ENCODE measurements around the gene ENTREP1. TPM values are rescaled to one million over a fixed set of nuclear protein-coding genes. Genes with fewer than 3 reads are reported as not detected.

The ENTREP1 gene
- total RNA-seq, 1 experiment from 2014 or later, result not detected

DNA sequence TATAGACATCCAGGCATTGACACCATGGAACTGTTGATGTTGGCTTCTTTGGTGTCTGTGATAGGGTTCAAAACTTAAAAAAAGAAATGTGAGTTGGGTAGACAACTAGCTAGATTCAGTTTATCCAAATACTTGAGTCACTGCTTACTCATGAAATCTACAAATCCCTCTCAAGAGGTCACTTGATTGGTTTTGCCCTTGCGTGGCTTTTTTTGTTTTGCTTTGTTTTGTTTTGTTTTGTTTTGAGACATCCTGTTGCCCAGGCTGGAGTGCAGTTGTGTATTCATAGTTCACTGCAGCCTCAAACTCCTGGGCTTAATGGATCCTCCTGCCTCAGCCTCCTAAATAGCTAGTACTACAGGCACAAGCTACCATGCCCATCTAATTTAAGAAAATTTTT is 10.5 kb upstream of the ENTREP1 start:
- Histone ChIP-seq H3K27me3 (ENCODE audit: low read length) (no peaks in the 10 kb centered on the region), H3K27ac (ENCODE audit: low read length) (no peak overlapping the region), H2AFZ (ENCODE audit: low read length) (no peak overlapping the region), H4K20me1 (ENCODE audit: insufficient read depth, low read depth, low read length) (no peaks in the 10 kb centered on the region), H3K4me1 (ENCODE audit: low read length) (no peaks in the 10 kb centered on the region), H3K9me3 (ENCODE audit: low read length) (peaks cover 11% of the 10 kb centered on the region; the same call in 1 of the 2 replicates), H3K9me2 (replicated peaks; ENCODE audit: insufficient read depth, low read length) (no peaks in the 10 kb centered on the region), H3K9ac (ENCODE audit: low read length) (no peak overlapping the region), H3K4me3 (ENCODE audit: low read length) (no peak overlapping the region), H3K4me2 (ENCODE audit: low read depth, low read length, poor library complexity, severe bottlenecking) (no peak overlapping the region), H3K79me2 (ENCODE audit: low read length) (no peaks in the 10 kb centered on the region), H3K36me3 (ENCODE audit: insufficient read depth, low read length) (no peaks in the 10 kb centered on the region)
- DNase-seq, result no peak

GRCh38 chr9:69317081-69317480 is 7.9 kb upstream of the ENTREP1 start:
- no peak for DNase-seq
- H3K9me3 ChIP-seq (ENCODE audit: low read length), result peaks cover 11% of the 10 kb centered on the region; the same call in 1 of the 2 replicates
- no peaks in the 10 kb centered on the region for H3K36me3 ChIP-seq (ENCODE audit: insufficient read depth, low read length)
- no peaks in the 10 kb centered on the region for H3K79me2 ChIP-seq (ENCODE audit: low read length)
- H4K20me1 ChIP-seq (ENCODE audit: insufficient read depth, low read depth, low read length), result no peaks in the 10 kb centered on the region
- no peak overlapping the region for H3K27ac ChIP-seq (ENCODE audit: low read length)
- no peak overlapping the region for H3K9ac ChIP-seq (ENCODE audit: low read length)
- H3K9me2 ChIP-seq (replicated peaks; ENCODE audit: insufficient read depth, low read length), result no peaks in the 10 kb centered on the region
- H3K4me3 ChIP-seq (ENCODE audit: low read length), result no peak overlapping the region
- no peaks in the 10 kb centered on the region for H3K4me1 ChIP-seq (ENCODE audit: low read length)
- no peak overlapping the region for H2AFZ ChIP-seq (ENCODE audit: low read length)
- no peak overlapping the region for H3K4me2 ChIP-seq (ENCODE audit: low read depth, low read length, poor library complexity, severe bottlenecking)
- no peaks in the 10 kb centered on the region for H3K27me3 ChIP-seq (ENCODE audit: low read length)

DNA sequence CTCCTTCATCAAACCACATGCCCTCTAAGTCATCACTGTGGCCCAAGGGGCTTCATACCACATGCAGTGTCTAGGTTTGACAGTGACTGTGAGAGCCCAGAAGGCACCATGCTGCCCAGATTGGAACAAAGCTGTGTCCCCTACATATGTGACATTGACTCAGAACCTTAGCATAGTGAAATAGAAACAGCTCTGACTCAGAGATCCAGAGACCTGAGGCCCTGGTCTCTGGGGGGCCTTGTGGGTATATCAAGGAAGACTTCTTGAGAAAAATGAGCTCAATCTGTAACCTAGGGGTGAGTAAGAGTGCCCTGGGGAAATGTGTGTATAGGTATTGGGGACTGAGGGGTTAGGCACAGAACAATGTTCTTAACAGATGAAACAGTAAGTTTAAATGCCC is 7.1 kb upstream of the ENTREP1 start:
- no peaks in the 10 kb centered on the region for H3K4me1 ChIP-seq (ENCODE audit: low read length)
- no peaks in the 10 kb centered on the region for H3K27me3 ChIP-seq (ENCODE audit: low read length)
- no peak overlapping the region for H3K27ac ChIP-seq (ENCODE audit: low read length)
- H3K9me3 ChIP-seq (ENCODE audit: low read length), result peaks cover 6% of the 10 kb centered on the region; the same call in 1 of the 2 replicates
- no peaks in the 10 kb centered on the region for H3K79me2 ChIP-seq (ENCODE audit: low read length)
- no peaks in the 10 kb centered on the region for H3K36me3 ChIP-seq (ENCODE audit: insufficient read depth, low read length)
- H4K20me1 ChIP-seq (ENCODE audit: insufficient read depth, low read depth, low read length), result no peaks in the 10 kb centered on the region
- H3K9ac ChIP-seq (ENCODE audit: low read length), result no peak overlapping the region
- H3K4me2 ChIP-seq (ENCODE audit: low read depth, low read length, poor library complexity, severe bottlenecking), result no peak overlapping the region
- no peak overlapping the region for H3K4me3 ChIP-seq (ENCODE audit: low read length)
- H2AFZ ChIP-seq (ENCODE audit: low read length), result no peak overlapping the region
- no peaks in the 10 kb centered on the region for H3K9me2 ChIP-seq (replicated peaks; ENCODE audit: insufficient read depth, low read length)
- DNase-seq, result no peak

- no peaks in the 10 kb centered on the region for H3K79me2 ChIP-seq (ENCODE audit: low read length)
- no peaks in the 10 kb centered on the region for H3K36me3 ChIP-seq (ENCODE audit: insufficient read depth, low read length)
- H4K20me1 ChIP-seq (ENCODE audit: insufficient read depth, low read depth, low read length), result no peaks in the 10 kb centered on the region
- no peak overlapping the region for H3K27ac ChIP-seq (ENCODE audit: low read length)
- no peak overlapping the region for H3K4me2 ChIP-seq (ENCODE audit: low read depth, low read length, poor library complexity, severe bottlenecking)
- H3K27me3 ChIP-seq (ENCODE audit: low read length), result no peaks in the 10 kb centered on the region
- H2AFZ ChIP-seq (ENCODE audit: low read length), result no peak overlapping the region
- no peaks in the 10 kb centered on the region for H3K4me1 ChIP-seq (ENCODE audit: low read length)
- no peak overlapping the region for H3K4me3 ChIP-seq (ENCODE audit: low read length)
- H3K9ac ChIP-seq (ENCODE audit: low read length), result no peak overlapping the region
- DNase-seq, result no peak
- no peaks in the 10 kb centered on the region for H3K9me3 ChIP-seq (ENCODE audit: low read length)
- H3K9me2 ChIP-seq (replicated peaks; ENCODE audit: insufficient read depth, low read length), result no peaks in the 10 kb centered on the region
Measured at GRCh38 chr9:69319324-69320025, 5.5 kb upstream of the ENTREP1 start.

GRCh38 chr9:69322256-69322655 is 2.8 kb upstream of the ENTREP1 start:
- Histone ChIP-seq H3K9me3 (ENCODE audit: low read length) (no peaks in the 10 kb centered on the region), H3K9ac (ENCODE audit: low read length) (no peak overlapping the region)

DNA sequence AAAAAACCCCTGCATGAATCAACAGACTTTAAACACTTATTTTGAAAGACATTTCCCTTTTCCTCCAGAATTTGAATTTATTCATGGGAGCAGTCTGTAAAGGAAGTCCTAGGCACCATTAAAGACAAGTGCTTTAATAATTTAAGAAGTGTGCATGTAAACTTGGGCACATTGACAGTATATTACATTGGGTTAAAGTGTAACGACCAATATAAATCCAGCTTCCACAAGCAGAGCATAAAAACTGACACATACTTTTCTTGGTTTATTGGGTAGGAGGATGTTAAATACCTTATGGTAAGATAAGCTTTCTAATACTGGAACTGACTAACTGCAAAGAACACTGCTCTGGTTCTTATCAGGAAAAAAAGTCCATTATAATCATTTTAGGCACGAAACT is 1.2 kb upstream of the ENTREP1 start:
- DNase-seq, result no peak
- Histone ChIP-seq H4K20me1 (ENCODE audit: insufficient read depth, low read depth, low read length) (no peaks in the 10 kb centered on the region), H3K36me3 (ENCODE audit: insufficient read depth, low read length) (no peaks in the 10 kb centered on the region), H3K27me3 (ENCODE audit: low read length) (no peaks in the 10 kb centered on the region), H2AFZ (ENCODE audit: low read length) (no peak overlapping the region), H3K9ac (ENCODE audit: low read length) (no peak overlapping the region), H3K4me1 (ENCODE audit: low read length) (no peaks in the 10 kb centered on the region), H3K27ac (ENCODE audit: low read length) (no peak overlapping the region), H3K4me2 (ENCODE audit: low read depth, low read length, poor library complexity, severe bottlenecking) (no peak overlapping the region), H3K79me2 (ENCODE audit: low read length) (no peaks in the 10 kb centered on the region), H3K9me3 (ENCODE audit: low read length) (no peaks in the 10 kb centered on the region), H3K9me2 (replicated peaks; ENCODE audit: insufficient read depth, low read length) (no peaks in the 10 kb centered on the region), H3K4me3 (ENCODE audit: low read length) (no peak overlapping the region)

More at GRCh38 chr9:69322256-69322655, 2.8 kb upstream of the ENTREP1 start:
- Histone ChIP-seq H3K27me3 (ENCODE audit: low read length) (no peaks in the 10 kb centered on the region), H3K27ac (ENCODE audit: low read length) (no peak overlapping the region), H4K20me1 (ENCODE audit: insufficient read depth, low read depth, low read length) (no peaks in the 10 kb centered on the region), H3K4me1 (ENCODE audit: low read length) (no peaks in the 10 kb centered on the region), H3K4me2 (ENCODE audit: low read depth, low read length, poor library complexity, severe bottlenecking) (no peak overlapping the region), H3K79me2 (ENCODE audit: low read length) (no peaks in the 10 kb centered on the region), H2AFZ (ENCODE audit: low read length) (no peak overlapping the region), H3K4me3 (ENCODE audit: low read length) (no peak overlapping the region), H3K36me3 (ENCODE audit: insufficient read depth, low read length) (no peaks in the 10 kb centered on the region), H3K9me2 (replicated peaks; ENCODE audit: insufficient read depth, low read length) (no peaks in the 10 kb centered on the region)
- DNase-seq, result no peak

GRCh38 chr9:69325409-69326212 is 596 bp downstream of the ENTREP1 start:
- Histone ChIP-seq H2AFZ (ENCODE audit: low read length) (no peak overlapping the region), H3K4me2 (ENCODE audit: low read depth, low read length, poor library complexity, severe bottlenecking) (no peak overlapping the region)
- no peak for DNase-seq

GRCh38 chr9:69326261-69326660 is 1.2 kb downstream of the ENTREP1 start:
- Histone ChIP-seq H3K27me3 (ENCODE audit: low read length) (no peaks in the 10 kb centered on the region), H3K4me2 (ENCODE audit: low read depth, low read length, poor library complexity, severe bottlenecking) (no peak overlapping the region), H3K36me3 (ENCODE audit: insufficient read depth, low read length) (no peaks in the 10 kb centered on the region), H4K20me1 (ENCODE audit: insufficient read depth, low read depth, low read length) (no peaks in the 10 kb centered on the region), H3K9ac (ENCODE audit: low read length) (no peak overlapping the region), H3K9me2 (replicated peaks; ENCODE audit: insufficient read depth, low read length) (no peaks in the 10 kb centered on the region), H3K4me1 (ENCODE audit: low read length) (no peaks in the 10 kb centered on the region), H3K9me3 (ENCODE audit: low read length) (no peaks in the 10 kb centered on the region), H3K79me2 (ENCODE audit: low read length) (no peaks in the 10 kb centered on the region), H3K4me3 (ENCODE audit: low read length) (no peak overlapping the region), H2AFZ (ENCODE audit: low read length) (no peak overlapping the region), H3K27ac (ENCODE audit: low read length) (no peak overlapping the region)
- no peak for DNase-seq

More at GRCh38 chr9:69325409-69326212, 596 bp downstream of the ENTREP1 start:
- Histone ChIP-seq H3K4me3 (ENCODE audit: low read length) (no peak overlapping the region), H3K36me3 (ENCODE audit: insufficient read depth, low read length) (no peaks in the 10 kb centered on the region), H3K9me2 (replicated peaks; ENCODE audit: insufficient read depth, low read length) (no peaks in the 10 kb centered on the region), H4K20me1 (ENCODE audit: insufficient read depth, low read depth, low read length) (no peaks in the 10 kb centered on the region), H3K4me1 (ENCODE audit: low read length) (no peaks in the 10 kb centered on the region), H3K9ac (ENCODE audit: low read length) (no peak overlapping the region), H3K9me3 (ENCODE audit: low read length) (no peaks in the 10 kb centered on the region), H3K27ac (ENCODE audit: low read length) (no peak overlapping the region), H3K79me2 (ENCODE audit: low read length) (no peaks in the 10 kb centered on the region), H3K27me3 (ENCODE audit: low read length) (no peaks in the 10 kb centered on the region)

Measured in Karpas-422 (cell line).